Measurements from ENCODE around the gene TXLNG. TPM values are rescaled to one million over a fixed set of nuclear protein-coding genes. Genes with fewer than 3 reads are reported as not detected.

The TXLNG gene
- total RNA-seq, 1 donor from 2014 or later, result 11.2 TPM

- no peak overlapping the region for H3K4me3 ChIP-seq
- peak overlapping the region; percentile 38 for H3K27ac ChIP-seq
- TF ChIP-seq, protein P1, sequence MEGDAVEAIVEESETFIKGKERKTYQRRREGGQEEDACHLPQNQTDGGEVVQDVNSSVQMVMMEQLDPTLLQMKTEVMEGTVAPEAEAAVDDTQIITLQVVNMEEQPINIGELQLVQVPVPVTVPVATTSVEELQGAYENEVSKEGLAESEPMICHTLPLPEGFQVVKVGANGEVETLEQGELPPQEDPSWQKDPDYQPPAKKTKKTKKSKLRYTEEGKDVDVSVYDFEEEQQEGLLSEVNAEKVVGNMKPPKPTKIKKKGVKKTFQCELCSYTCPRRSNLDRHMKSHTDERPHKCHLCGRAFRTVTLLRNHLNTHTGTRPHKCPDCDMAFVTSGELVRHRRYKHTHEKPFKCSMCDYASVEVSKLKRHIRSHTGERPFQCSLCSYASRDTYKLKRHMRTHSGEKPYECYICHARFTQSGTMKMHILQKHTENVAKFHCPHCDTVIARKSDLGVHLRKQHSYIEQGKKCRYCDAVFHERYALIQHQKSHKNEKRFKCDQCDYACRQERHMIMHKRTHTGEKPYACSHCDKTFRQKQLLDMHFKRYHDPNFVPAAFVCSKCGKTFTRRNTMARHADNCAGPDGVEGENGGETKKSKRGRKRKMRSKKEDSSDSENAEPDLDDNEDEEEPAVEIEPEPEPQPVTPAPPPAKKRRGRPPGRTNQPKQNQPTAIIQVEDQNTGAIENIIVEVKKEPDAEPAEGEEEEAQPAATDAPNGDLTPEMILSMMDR (IDR thresholded peaks at IDR 0.05), result no peak
- H3K27me3 ChIP-seq (ENCODE audit: low read depth), result no peaks in the 10 kb centered on the region
- H3K9me3 ChIP-seq, result no peaks in the 10 kb centered on the region
- ATAC-seq, result peak; percentile 56 to 74
- no peak for DNase-seq
- H3K36me3 ChIP-seq, result peaks cover 30% of the 10 kb centered on the region
- no peaks in the 10 kb centered on the region for H3K4me1 ChIP-seq
- intact Hi-C loops (cut with DNase I), result no loop called here
These were observed 42.0 kb downstream of the TXLNG start for GRCh38 chrX:16828124-16828908.

DNA sequence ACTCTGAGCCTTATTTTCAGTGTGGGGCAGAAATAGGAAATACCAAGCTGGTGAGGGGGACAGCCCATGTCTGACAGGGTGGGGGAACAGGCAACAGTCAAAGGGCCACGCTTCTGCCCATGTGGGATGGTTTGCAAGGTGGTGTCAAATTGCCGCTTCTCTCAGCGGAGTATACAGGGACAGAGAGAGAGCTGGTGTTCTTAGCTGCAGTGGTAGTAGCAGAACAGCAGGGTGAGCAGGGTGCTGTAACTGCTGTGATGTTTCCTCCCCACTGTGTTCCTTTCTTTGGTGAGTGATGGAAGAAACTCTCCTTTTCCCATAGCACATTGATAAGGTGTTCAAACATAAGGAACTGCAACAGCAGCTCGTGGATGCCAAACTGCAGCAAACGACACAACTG lies 46.0 kb downstream of the TXLNG start:
- intact Hi-C loops (cut with DNase I), result no loop called here
- TF ChIP-seq, protein P1 (IDR thresholded peaks at IDR 0.05), result no peak
- Histone ChIP-seq H3K27ac (no peak overlapping the region), H3K4me3 (no peak overlapping the region), H3K36me3 (peaks cover 40% of the 10 kb centered on the region), H3K27me3 (ENCODE audit: low read depth) (no peaks in the 10 kb centered on the region), H3K4me1 (no peaks in the 10 kb centered on the region), H3K9me3 (no peaks in the 10 kb centered on the region)
- ATAC-seq (no peak), DNase-seq (no peak)

GRCh38 chrX:16834806-16835205 lies 48.5 kb downstream of the TXLNG start:
- H3K27me3 ChIP-seq (ENCODE audit: low read depth), result no peaks in the 10 kb centered on the region
- H3K27ac ChIP-seq, result no peak overlapping the region
- no peaks in the 10 kb centered on the region for H3K4me1 ChIP-seq
- ATAC-seq (no peak), DNase-seq (no peak)
- intact Hi-C loops (cut with DNase I), result no loop called here
- H3K36me3 ChIP-seq, result peaks cover 43% of the 10 kb centered on the region
- TF ChIP-seq, protein P1 (IDR thresholded peaks at IDR 0.05), result no peak
- H3K4me3 ChIP-seq, result no peak overlapping the region
- H3K9me3 ChIP-seq, result no peaks in the 10 kb centered on the region

DNA sequence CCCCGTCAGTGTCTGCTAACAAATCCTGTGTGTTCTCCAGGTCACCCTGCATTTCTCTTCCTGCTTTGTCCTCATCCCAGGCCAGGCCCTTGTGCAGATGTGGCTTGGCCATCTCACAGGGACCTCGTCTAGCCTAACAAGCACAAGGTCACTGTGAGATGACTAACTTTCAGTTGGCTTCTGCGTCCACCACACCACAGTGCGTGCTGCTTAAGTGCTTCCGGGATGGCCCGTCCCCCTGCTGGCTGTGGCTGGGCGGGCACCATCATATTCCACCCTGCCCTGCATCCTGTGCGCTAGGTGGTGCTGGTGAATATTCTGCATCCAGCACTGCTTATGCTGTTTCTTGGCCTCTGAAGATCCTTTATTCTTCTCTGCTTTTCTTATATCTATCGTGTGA lies 50.1 kb downstream of the TXLNG start:
- DNase-seq (peak; percentile 44), ATAC-seq (peak; percentile 48 to 72)
- H3K27ac ChIP-seq, result no peak overlapping the region
- peaks cover 52% of the 10 kb centered on the region for H3K36me3 ChIP-seq
- no peaks in the 10 kb centered on the region for H3K9me3 ChIP-seq
- H3K27me3 ChIP-seq (ENCODE audit: low read depth), result no peaks in the 10 kb centered on the region
- no peaks in the 10 kb centered on the region for H3K4me1 ChIP-seq
- intact Hi-C loops (cut with DNase I), result no loop called here
- TF ChIP-seq, protein P1 (IDR thresholded peaks at IDR 0.05), result peak; percentile 37
- no peak overlapping the region for H3K4me3 ChIP-seq

DNA sequence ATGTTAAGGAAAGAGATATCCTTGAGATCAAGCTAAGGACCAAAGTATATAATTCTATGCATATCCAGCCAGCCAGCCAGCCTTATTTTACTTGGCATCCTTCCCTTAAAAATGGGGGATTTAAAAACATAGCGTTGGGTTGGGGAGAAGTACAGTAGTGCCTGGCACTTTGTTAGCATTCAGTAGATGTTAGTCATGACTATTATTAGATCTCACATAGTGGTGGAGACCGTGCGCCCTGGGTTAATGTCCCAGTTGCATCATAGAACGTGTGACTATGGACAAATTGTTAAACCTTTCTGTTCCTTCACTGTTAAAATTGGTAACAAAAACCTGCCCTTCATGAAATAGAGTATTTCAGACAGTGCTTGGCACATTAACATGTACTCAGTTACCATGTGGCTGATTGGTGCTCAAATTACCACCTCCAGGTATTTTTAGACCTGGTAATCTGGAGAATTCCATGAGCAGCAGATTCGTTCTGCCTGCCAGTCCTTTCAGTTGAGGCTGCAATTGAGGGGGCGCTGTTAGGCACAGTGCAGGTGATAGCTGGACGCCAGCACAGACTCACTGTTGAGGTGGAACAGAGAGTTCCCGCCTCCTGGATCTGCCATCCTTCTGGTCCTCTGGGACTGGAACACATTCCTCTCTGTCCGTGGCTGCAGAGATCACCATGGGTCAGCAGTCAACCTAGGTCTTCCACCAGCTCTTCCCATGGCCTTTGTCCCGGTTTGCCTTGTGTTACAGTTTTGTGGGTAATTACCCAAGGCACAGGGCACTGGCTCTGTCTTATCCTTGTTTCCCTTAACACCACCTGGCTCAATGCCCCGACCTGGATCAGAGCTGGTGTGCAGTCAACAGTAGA lies 52.2 kb downstream of the TXLNG start:
- Histone ChIP-seq H3K27ac (no peak overlapping the region), H3K36me3 (peaks cover 42% of the 10 kb centered on the region), H3K9me3 (no peaks in the 10 kb centered on the region), H3K4me1 (no peaks in the 10 kb centered on the region), H3K4me3 (no peak overlapping the region), H3K27me3 (ENCODE audit: low read depth) (no peaks in the 10 kb centered on the region)
- intact Hi-C loops (cut with DNase I), result no loop called here
- DNase-seq (no peak), ATAC-seq (no peak)
- TF ChIP-seq, protein P1 (IDR thresholded peaks at IDR 0.05), result no peak
